ENCODE results near the gene SLC6A11. TPM values are rescaled to one million over a fixed set of nuclear protein-coding genes. Genes with fewer than 3 reads are reported as not detected.

The SLC6A11 gene
- total and polyA plus RNA-seq, 2 of the 8 experiments (the other 6 are each of a cell fraction or from before 2014, with no cell fraction given) = 0.78 to 1.5 TPM

DNA sequence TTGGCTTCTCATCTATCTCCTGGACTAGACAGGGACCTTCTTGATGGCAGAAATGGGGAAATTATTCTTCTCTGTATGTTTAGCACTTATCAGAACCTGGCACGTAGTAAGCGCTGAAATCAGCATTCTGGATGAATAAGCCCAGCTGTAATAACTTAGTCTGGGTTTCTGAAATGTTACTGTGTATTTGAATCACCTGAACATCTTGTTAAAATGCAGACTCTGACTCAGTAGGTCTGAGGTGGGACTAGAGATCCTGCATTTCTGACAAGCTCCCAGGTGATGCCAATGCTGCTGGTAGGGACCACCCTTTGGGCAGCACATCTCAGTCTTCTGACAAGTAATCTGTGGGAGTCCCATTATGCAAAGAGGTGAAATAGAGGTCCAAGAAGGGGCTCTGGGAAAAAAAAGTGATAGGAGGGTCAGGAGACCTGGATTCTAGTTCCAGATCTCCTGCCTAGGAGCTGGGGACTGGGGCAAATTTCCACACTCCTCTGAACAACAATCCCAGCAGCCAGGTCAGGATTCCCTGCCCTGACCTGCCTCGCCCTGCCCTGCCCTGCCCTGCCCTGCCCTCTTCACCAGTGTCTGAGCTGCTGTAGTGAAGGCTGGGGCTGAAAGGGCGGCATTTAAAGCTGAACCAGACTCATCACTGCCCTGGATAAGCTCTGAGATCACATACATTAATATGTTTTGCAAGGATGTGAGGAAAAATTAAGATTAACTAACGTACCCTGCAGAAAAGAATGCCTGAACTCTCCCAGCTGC, 17.2 kb upstream of the SLC6A11 start:
- no peak overlapping the region for H2BK5ac ChIP-seq (ENCODE audit: low read depth, low read length)
- H3K23ac ChIP-seq (ENCODE audit: insufficient read length) = no peak overlapping the region
- no peaks in the 10 kb centered on the region for H3K79me2 ChIP-seq (ENCODE audit: control insufficient read depth in 1 of 2, insufficient read depth in 2 of 2, low read length in 2 of 2)
- no peak overlapping the region for H2AK5ac ChIP-seq (ENCODE audit: low read depth, low read length)
- no peak overlapping the region for H3K18ac ChIP-seq (ENCODE audit: extremely low read depth, low read length)
- no peaks in the 10 kb centered on the region for H3K23me2 ChIP-seq (ENCODE audit: low read depth, low read length)
- H2AFZ ChIP-seq (ENCODE audit: low read length) = no peak overlapping the region
- no peaks in the 10 kb centered on the region for H3K4me1 ChIP-seq (replicated peaks in 1 of 4; ENCODE audit: control insufficient read depth in 3 of 4, insufficient read depth in 4 of 4, low read length in 3 of 4)
- DNase-seq (ENCODE audit: low read depth in 1 of 2, low spot score in 2 of 2) (no peak), FAIRE-seq (no peak)
- H3K4me3 ChIP-seq (ENCODE audit: extremely low read depth in 1 of 4, insufficient read depth in 2 of 4, low read depth in 3 of 4, low read length in 4 of 4) = no peak overlapping the region
- no peak overlapping the region for H4K8ac ChIP-seq (ENCODE audit: extremely low read depth, insufficient read depth, low read length)
- no peak overlapping the region for H3K27ac ChIP-seq (ENCODE audit: low read depth, low read length)
- peaks cover 0 to 2% (median 0%) of the 10 kb centered on the region in 4 experiments; a peak in 1 of 7 replicates for H3K27me3 ChIP-seq (replicated peaks in 1 of 4; ENCODE audit: control insufficient read depth in 3 of 4, extremely low read depth in 1 of 4, insufficient read depth in 3 of 4, low read length in 3 of 4)
- CTCF ChIA-PET (ENCODE audit: partially characterized antibody) = interaction anchor here (1.1 to 2.4 kb wide), 6 partner anchors 9 to 40 kb away, joined by 4 to 9 read pairs (median 5); no protein-coding TSS in a partner anchor
- no peak overlapping the region for H2BK12ac ChIP-seq (ENCODE audit: low read depth, low read length)
- POLR2A ChIA-PET (ENCODE audit: partially characterized antibody) = no interaction called here
- H3K9ac ChIP-seq (replicated peaks in 1 of 4; ENCODE audit: extremely low read depth in 1 of 4, low read depth in 3 of 4, low read length in 3 of 4) = no peak overlapping the region
- H4K20me1 ChIP-seq (replicated peaks in 1 of 2; ENCODE audit: control insufficient read depth in 1 of 2, insufficient read depth in 2 of 2, low read length in 2 of 2) = no peaks in the 10 kb centered on the region
- no peaks in the 10 kb centered on the region for H3K79me1 ChIP-seq (ENCODE audit: low read depth, low read length)
- no peak overlapping the region for H2BK120ac ChIP-seq (replicated peaks; ENCODE audit: low read depth, low read length)
- no peak overlapping the region for H4K91ac ChIP-seq (replicated peaks; ENCODE audit: insufficient read length, low read length)
- WGBS, 2 experiments (ENCODE audit: extremely low coverage in 1 of 2, insufficient coverage in 1 of 2, insufficient read length in 1 of 2, insufficient replicate concordance in 2 of 2, low coverage in 1 of 2, low lambda C conversion rate in 2 of 2, missing lambda C conversion rate in 1 of 2) = 82% methylated on average over 5 of the region's 5 CpGs; no CpG with 5 or more reads in 1 of the 2 experiments
- no peak overlapping the region for H3K56ac ChIP-seq (replicated peaks; ENCODE audit: insufficient read length, low read depth, low read length)
- H2BK20ac ChIP-seq (ENCODE audit: low read length) = no peak overlapping the region
- H3K9me3 ChIP-seq (ENCODE audit: insufficient read depth in 2 of 2, low read depth in 1 of 2, low read length in 1 of 2) = no peaks in the 10 kb centered on the region
- no peak overlapping the region for H4K5ac ChIP-seq (ENCODE audit: insufficient read length, low read depth, low read length)
- no peak overlapping the region for H2BK15ac ChIP-seq (ENCODE audit: low read length)
- no peaks in the 10 kb centered on the region for H3K36me3 ChIP-seq (ENCODE audit: control insufficient read depth in 2 of 4, insufficient read depth in 4 of 4, low read length in 3 of 4)
- H3K4ac ChIP-seq (replicated peaks; ENCODE audit: insufficient read length, low read depth, low read length) = no peak overlapping the region
- no peak overlapping the region for H3K4me2 ChIP-seq (ENCODE audit: insufficient read depth in 1 of 2, low read depth in 2 of 2, low read length in 2 of 2)
- H3K14ac ChIP-seq (ENCODE audit: insufficient read length) = no peak overlapping the region
- no peak for TF ChIP-seq ZNF274 (IDR thresholded peaks at IDR 0.05; ENCODE audit: borderline replicate concordance, extremely low read depth, low read length)
- TF ChIP-seq TEAD4 (IDR thresholded peaks at IDR 0.05; ENCODE audit: low read depth, low read length) = no peak
- TF ChIP-seq, protein P1, sequence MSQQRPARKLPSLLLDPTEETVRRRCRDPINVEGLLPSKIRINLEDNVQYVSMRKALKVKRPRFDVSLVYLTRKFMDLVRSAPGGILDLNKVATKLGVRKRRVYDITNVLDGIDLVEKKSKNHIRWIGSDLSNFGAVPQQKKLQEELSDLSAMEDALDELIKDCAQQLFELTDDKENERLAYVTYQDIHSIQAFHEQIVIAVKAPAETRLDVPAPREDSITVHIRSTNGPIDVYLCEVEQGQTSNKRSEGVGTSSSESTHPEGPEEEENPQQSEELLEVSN (IDR thresholded peaks at IDR 0.05) = no peak
- TF ChIP-seq ASH2L (IDR thresholded peaks at IDR 0.05; ENCODE audit: low read length) = no peak
- TF ChIP-seq RFX5 (IDR thresholded peaks at IDR 0.05; ENCODE audit: borderline replicate concordance, low read depth, low read length) = no peak
- TF ChIP-seq CBX8 (IDR thresholded peaks at IDR 0.05; ENCODE audit: borderline replicate concordance, low read depth, low read length) = no peak
- TF ChIP-seq SRF (IDR thresholded peaks at IDR 0.05; ENCODE audit: low read depth, low read length) = no peak
- no peak for TF ChIP-seq HDAC2 (IDR thresholded peaks at IDR 0.05; ENCODE audit: borderline replicate concordance in 1 of 2, low read depth in 2 of 2, low read length in 2 of 2)
- TF ChIP-seq, protein P2, sequence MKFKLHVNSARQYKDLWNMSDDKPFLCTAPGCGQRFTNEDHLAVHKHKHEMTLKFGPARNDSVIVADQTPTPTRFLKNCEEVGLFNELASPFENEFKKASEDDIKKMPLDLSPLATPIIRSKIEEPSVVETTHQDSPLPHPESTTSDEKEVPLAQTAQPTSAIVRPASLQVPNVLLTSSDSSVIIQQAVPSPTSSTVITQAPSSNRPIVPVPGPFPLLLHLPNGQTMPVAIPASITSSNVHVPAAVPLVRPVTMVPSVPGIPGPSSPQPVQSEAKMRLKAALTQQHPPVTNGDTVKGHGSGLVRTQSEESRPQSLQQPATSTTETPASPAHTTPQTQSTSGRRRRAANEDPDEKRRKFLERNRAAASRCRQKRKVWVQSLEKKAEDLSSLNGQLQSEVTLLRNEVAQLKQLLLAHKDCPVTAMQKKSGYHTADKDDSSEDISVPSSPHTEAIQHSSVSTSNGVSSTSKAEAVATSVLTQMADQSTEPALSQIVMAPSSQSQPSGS (IDR thresholded peaks at IDR 0.05; ENCODE audit: low read length) = no peak
- no peak for TF ChIP-seq RBBP5 (IDR thresholded peaks at IDR 0.05; ENCODE audit: borderline replicate concordance, low read depth, low read length)

Data from H1 (cell line).